ENCODE data around the gene NHLH2.

Gene NHLH2

GRCh38 chr1:115796897-115797296, 44.0 kb downstream of the NHLH2 start:
- no peak for DNase-seq

GRCh38 chr1:115796036-115796435, 44.9 kb downstream of the NHLH2 start:
- DNase-seq, result no peak

GRCh38 chr1:115794976-115795639, 45.8 kb downstream of the NHLH2 start:
- no peak for DNase-seq

GRCh38 chr1:115793162-115793561, 47.8 kb downstream of the NHLH2 start:
- DNase-seq, result no peak

- no peak for DNase-seq
These were observed 49.1 kb downstream of the NHLH2 start for GRCh38 chr1:115791816-115792215.

GRCh38 chr1:115790846-115791245, 50.1 kb downstream of the NHLH2 start:
- DNase-seq, result no peak

- DNase-seq, result no peak
These were observed 50.6 kb downstream of the NHLH2 start for GRCh38 chr1:115790356-115790755.
